ENCODE results near the gene RHOC. TPM values are rescaled to one million over a fixed set of nuclear protein-coding genes. Genes with fewer than 3 reads are reported as not detected.

RHOC gene
- total RNA-seq, 1 donor from 2014 or later, result 300 TPM

DNA sequence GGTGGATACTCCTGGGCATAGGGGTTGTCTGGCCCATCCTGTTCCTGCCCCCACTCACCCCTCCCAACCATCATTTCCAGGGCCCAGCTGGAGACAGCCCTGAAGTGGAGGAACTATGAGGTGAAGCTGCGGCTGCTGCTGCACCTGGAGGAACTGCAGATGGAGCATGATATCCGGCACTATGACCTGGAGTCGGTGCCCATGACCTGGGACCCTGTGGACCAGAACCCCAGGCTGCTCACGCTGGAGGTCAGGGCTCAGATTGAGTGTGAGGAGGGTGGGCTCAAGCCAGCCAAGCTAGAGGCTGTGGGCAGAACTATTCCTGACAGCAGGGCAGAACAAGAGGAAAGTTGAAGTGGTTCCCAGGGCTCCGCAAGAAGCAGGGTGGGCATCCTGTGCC lies 14.2 kb downstream of the RHOC start:
- TF ChIP-seq, protein P1, sequence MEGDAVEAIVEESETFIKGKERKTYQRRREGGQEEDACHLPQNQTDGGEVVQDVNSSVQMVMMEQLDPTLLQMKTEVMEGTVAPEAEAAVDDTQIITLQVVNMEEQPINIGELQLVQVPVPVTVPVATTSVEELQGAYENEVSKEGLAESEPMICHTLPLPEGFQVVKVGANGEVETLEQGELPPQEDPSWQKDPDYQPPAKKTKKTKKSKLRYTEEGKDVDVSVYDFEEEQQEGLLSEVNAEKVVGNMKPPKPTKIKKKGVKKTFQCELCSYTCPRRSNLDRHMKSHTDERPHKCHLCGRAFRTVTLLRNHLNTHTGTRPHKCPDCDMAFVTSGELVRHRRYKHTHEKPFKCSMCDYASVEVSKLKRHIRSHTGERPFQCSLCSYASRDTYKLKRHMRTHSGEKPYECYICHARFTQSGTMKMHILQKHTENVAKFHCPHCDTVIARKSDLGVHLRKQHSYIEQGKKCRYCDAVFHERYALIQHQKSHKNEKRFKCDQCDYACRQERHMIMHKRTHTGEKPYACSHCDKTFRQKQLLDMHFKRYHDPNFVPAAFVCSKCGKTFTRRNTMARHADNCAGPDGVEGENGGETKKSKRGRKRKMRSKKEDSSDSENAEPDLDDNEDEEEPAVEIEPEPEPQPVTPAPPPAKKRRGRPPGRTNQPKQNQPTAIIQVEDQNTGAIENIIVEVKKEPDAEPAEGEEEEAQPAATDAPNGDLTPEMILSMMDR (IDR thresholded peaks at IDR 0.05; ENCODE audit: unreplicated experiment), result no peak
- Mint-ChIP-seq H3K36me3 (ENCODE audit: low read depth, unreplicated experiment) (peaks cover 24% of the 10 kb centered on the region), H3K27ac (ENCODE audit: unreplicated experiment) (no peak overlapping the region), H3K27me3 (ENCODE audit: unreplicated experiment) (peaks cover 11% of the 10 kb centered on the region), H3K9me3 (ENCODE audit: unreplicated experiment) (no peaks in the 10 kb centered on the region), H3K4me3 (ENCODE audit: unreplicated experiment) (no peak overlapping the region), H3K4me1 (ENCODE audit: unreplicated experiment) (peaks cover 3% of the 10 kb centered on the region)
- DNase-seq (ENCODE audit: low spot score), result no peak

DNA sequence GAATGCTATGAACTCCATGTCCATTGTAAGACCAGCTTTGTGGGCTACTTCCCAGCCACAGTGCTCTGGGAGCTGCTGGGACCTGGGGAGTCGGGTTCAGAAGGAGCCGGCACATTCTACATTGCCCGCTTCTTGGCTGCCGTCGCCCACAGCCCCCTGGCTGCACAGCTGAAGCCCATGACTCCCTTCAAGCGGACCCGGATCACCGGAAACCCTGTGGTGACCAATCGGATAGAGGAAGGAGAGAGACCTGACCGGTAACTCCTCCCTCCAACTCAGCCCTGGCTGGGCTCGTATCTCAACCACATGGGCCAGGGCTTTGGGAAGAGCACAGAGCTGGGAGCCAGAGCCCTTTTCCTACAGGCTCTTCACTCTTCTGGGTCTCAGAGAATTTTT lies 17.1 kb downstream of the RHOC start:
- no peak overlapping the region for H3K4me3 Mint-ChIP-seq (ENCODE audit: unreplicated experiment)
- H3K27ac Mint-ChIP-seq (ENCODE audit: unreplicated experiment), result no peak overlapping the region
- DNase-seq (ENCODE audit: low spot score), result no peak
- TF ChIP-seq, protein P1 (IDR thresholded peaks at IDR 0.05; ENCODE audit: unreplicated experiment), result no peak
- H3K27me3 Mint-ChIP-seq (ENCODE audit: unreplicated experiment), result peaks cover 2% of the 10 kb centered on the region
- no peaks in the 10 kb centered on the region for H3K9me3 Mint-ChIP-seq (ENCODE audit: unreplicated experiment)
- H3K4me1 Mint-ChIP-seq (ENCODE audit: unreplicated experiment), result peaks cover 3% of the 10 kb centered on the region
- H3K36me3 Mint-ChIP-seq (ENCODE audit: low read depth, unreplicated experiment), result peaks cover 17% of the 10 kb centered on the region

DNA sequence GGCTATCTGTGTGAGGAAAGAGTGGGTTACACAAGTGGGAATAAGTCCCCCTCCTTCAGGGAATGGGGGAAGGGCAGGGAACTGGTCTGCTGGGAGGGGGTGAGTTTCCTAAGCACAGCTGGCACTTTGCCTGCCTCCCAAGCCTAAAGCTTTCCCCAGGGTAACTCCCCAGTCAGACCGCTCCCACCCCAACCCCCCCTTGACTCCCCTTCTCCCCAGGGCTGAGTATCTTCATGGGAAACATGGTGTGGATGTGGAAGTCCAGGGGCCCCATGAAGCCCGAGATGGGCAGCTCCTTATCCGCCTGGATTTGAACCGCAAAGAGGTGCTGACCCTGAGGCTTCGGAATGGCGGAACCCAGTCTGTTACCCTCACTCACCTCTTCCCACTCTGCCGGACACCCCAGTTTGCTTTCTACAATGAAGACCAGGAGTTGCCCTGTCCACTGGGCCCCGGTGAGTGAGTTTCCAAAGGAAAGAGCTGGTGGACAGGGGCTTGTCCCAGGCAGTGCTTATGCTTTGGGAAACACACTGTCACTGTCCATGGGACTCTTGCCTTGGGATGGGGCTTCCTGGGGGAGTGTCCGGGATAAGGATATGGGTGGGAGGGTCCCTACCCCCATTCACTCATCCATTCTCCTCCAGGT lies 17.6 kb downstream of the RHOC start:
- TF ChIP-seq, protein P1 (IDR thresholded peaks at IDR 0.05; ENCODE audit: unreplicated experiment), result no peak
- Mint-ChIP-seq H3K4me1 (ENCODE audit: unreplicated experiment) (peaks cover 3% of the 10 kb centered on the region), H3K36me3 (ENCODE audit: low read depth, unreplicated experiment) (peaks cover 17% of the 10 kb centered on the region), H3K27ac (ENCODE audit: unreplicated experiment) (no peak overlapping the region), H3K27me3 (ENCODE audit: unreplicated experiment) (peaks cover 2% of the 10 kb centered on the region), H3K9me3 (ENCODE audit: unreplicated experiment) (no peaks in the 10 kb centered on the region), H3K4me3 (ENCODE audit: unreplicated experiment) (no peak overlapping the region)
- no peak for DNase-seq (ENCODE audit: low spot score)

DNA sequence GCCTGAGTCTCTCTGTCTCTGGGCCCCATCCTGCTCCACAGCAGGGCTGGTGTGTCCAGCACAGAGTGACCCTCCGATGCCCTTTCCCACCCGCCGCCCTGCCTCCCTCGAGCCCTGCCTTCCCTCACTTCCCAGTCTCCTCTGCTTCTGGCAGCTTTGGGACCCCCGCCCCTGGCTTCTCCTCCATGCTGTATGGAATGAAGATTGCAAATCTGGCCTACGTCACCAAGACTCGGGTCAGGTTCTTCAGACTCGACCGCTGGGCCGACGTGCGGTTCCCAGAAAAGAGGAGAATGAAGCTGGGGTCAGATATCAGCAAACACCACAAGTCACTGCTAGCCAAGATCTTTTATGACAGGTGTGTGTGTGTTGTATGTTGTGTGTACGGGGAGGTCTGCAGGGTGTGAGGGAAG lies 18.1 kb downstream of the RHOC start:
- no peaks in the 10 kb centered on the region for H3K9me3 Mint-ChIP-seq (ENCODE audit: unreplicated experiment)
- peaks cover 17% of the 10 kb centered on the region for H3K36me3 Mint-ChIP-seq (ENCODE audit: low read depth, unreplicated experiment)
- H3K27ac Mint-ChIP-seq (ENCODE audit: unreplicated experiment), result no peak overlapping the region
- peaks cover 2% of the 10 kb centered on the region for H3K27me3 Mint-ChIP-seq (ENCODE audit: unreplicated experiment)
- DNase-seq (ENCODE audit: low spot score), result no peak
- TF ChIP-seq, protein P1 (IDR thresholded peaks at IDR 0.05; ENCODE audit: unreplicated experiment), result no peak
- H3K4me3 Mint-ChIP-seq (ENCODE audit: unreplicated experiment), result no peak overlapping the region
- peaks cover 3% of the 10 kb centered on the region for H3K4me1 Mint-ChIP-seq (ENCODE audit: unreplicated experiment)

DNA sequence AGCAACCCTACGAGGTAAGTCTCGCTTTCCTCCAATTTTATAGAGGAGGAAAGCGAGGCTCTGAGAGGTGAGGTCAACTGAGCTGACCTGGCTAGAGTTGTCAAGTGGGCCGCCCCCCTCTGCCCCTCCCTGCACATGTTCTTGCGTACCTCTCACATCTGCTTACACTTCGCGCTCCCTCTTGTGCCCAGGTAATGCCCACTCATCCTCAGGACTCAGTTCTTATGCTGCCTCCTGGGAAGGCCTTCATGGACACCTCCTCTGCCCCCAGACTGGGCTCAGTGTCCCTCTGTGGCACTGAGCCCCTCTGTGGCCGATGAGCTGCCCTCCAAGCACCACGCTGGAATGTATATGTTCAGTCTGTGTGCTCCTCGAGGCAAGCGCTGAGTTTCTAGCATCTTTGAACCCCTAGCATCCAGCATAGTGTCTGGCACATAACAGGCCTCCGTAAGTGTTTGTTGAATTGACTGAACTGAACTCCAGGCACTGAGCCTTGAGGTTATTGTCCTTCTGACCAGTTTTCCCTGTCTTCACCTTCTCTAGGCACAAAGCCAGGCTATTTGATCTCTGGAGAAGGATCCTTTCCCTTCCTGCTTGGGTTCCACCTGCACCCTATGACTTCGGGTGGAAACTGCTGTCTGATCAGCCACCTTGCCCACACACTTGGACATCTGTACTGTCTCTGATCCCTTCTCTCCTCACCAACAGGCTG lies 19.0 kb downstream of the RHOC start:
- Mint-ChIP-seq H3K9me3 (ENCODE audit: unreplicated experiment) (no peaks in the 10 kb centered on the region), H3K4me1 (ENCODE audit: unreplicated experiment) (peaks cover 3% of the 10 kb centered on the region), H3K36me3 (ENCODE audit: low read depth, unreplicated experiment) (peaks cover 14% of the 10 kb centered on the region), H3K4me3 (ENCODE audit: unreplicated experiment) (peak overlapping the region; percentile 3), H3K27ac (ENCODE audit: unreplicated experiment) (no peak overlapping the region), H3K27me3 (ENCODE audit: unreplicated experiment) (peaks cover 2% of the 10 kb centered on the region)
- TF ChIP-seq, protein P1 (IDR thresholded peaks at IDR 0.05; ENCODE audit: unreplicated experiment), result no peak
- no peak for DNase-seq (ENCODE audit: low spot score)

Data from endothelial cell (in vitro differentiated cells).